ENCODE data around the gene STPG4. TPM values are rescaled to one million over a fixed set of nuclear protein-coding genes. Genes with fewer than 3 reads are reported as not detected.

STPG4 gene
- total RNA-seq, 1 donor from 2014 or later, result 0.60 TPM

- Mint-ChIP-seq H3K4me1 (peaks cover 71% of the 10 kb centered on the region), H3K27me3 (no peaks in the 10 kb centered on the region), H3K9me3 (no peaks in the 10 kb centered on the region), H3K4me3 (peak overlapping the region; percentile 3), H3K27ac (peak overlapping the region; percentile 62), H3K36me3 (ENCODE audit: low read depth) (peaks cover 80% of the 10 kb centered on the region)
- no peak for TF ChIP-seq CTCF (IDR thresholded peaks at IDR 0.05)
- ATAC-seq (ENCODE audit: low read depth), result peak; percentile 42
- POLR2A ChIA-PET, result interaction anchor here (0.6 kb wide), 1 partner anchor 50 kb away, joined by 4 read pairs; no protein-coding TSS in a partner anchor
- DNase-seq, result no peak
- intact Hi-C loops (cut with micrococcal nuclease), result no loop called here
- CTCF ChIA-PET, result no interaction called here
Observed at GRCh38 chr2:47038656-47039488, 116.2 kb downstream of the STPG4 start.

- peaks cover 80% of the 10 kb centered on the region for H3K36me3 Mint-ChIP-seq (ENCODE audit: low read depth)
- DNase-seq (no peak), ATAC-seq (ENCODE audit: low read depth) (no peak)
- no peak overlapping the region for H3K4me3 Mint-ChIP-seq
- H3K4me1 Mint-ChIP-seq, result peaks cover 70% of the 10 kb centered on the region
- H3K9me3 Mint-ChIP-seq, result no peaks in the 10 kb centered on the region
- intact Hi-C loops (cut with micrococcal nuclease), result no loop called here
- no peak for TF ChIP-seq CTCF (IDR thresholded peaks at IDR 0.05)
- POLR2A ChIA-PET, result no interaction called here
- CTCF ChIA-PET, result no interaction called here
- H3K27me3 Mint-ChIP-seq, result no peaks in the 10 kb centered on the region
- no peak overlapping the region for H3K27ac Mint-ChIP-seq
Observed at GRCh38 chr2:47037678-47038077, 117.4 kb downstream of the STPG4 start.

Other genes with a start within 250 kb of the STPG4 start
- 48.0 and 50.7 TPM in 2 replicates for gene MCFD2, start 239.5 kb downstream of the STPG4 start, total RNA-seq
- 117 and 127 TPM in 2 replicates for gene TTC7A, start 214.1 kb downstream of the STPG4 start, total RNA-seq
- gene CALM2, start 21.2 kb upstream of the STPG4 start, total RNA-seq, result 270 and 276 TPM in 2 replicates
- gene EPCAM, start 214.0 kb upstream of the STPG4 start, total RNA-seq, result not detected in 2 replicates
- gene MSH2, start 247.8 kb upstream of the STPG4 start, total RNA-seq, result 23.1 and 25.2 TPM in 2 replicates

Measured in activated B cell treated with CpG ODN at 0.5 μM for 24 hours (primary cell).